ENCODE measurements around the gene FBN2.

The FBN2 gene

DNA sequence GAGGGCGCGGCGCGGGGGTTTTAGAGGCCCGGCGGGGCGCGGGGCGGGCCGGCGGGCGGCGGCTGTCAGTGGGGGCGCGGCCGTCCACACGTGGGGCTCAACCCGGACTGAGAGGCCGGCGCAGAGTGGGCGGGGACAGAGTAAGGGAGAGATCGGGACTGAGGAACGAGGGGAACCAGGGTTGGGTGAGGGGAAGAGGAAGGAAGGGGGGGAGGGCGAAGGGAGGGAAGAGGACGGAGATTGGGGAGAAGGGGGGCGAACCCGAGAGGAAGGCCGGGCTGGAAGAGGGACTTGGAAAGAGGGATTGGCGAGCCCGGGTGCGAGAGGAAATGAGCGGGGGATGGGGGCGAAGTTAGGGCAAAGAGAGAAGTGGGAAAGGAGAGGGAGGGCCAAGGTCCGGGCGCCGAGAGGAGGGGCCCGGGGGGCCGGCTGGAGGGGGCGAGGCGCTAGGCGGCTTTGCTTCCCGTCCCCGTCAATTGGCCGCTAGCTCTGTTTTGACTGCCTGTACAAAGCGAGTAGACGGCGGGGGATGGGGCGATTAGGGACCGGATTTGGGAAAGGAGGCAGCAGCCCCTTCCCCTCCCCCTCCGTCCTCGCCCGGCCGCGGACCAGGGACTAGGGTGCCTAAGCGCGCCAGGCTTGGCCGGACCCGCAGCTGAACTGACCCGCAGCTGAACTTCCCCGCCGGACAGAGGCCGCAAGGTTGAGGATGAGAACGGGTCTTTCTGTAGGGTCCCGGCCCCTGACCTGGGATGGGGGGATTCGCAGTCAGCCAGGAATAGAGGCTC lies 399 bp upstream of the FBN2 start:
- Mint-ChIP-seq H3K27me3 (ENCODE audit: low read depth, poor library complexity) (no peaks in the 10 kb centered on the region), H3K27ac (peak overlapping the region; percentile 84), H3K36me3 (ENCODE audit: low read depth) (peaks cover 17% of the 10 kb centered on the region), H3K4me3 (peak overlapping the region; percentile 97), H3K9me3 (peaks cover 5% of the 10 kb centered on the region), H3K4me1 (peaks cover 44% of the 10 kb centered on the region)
- TF ChIP-seq, protein P1, sequence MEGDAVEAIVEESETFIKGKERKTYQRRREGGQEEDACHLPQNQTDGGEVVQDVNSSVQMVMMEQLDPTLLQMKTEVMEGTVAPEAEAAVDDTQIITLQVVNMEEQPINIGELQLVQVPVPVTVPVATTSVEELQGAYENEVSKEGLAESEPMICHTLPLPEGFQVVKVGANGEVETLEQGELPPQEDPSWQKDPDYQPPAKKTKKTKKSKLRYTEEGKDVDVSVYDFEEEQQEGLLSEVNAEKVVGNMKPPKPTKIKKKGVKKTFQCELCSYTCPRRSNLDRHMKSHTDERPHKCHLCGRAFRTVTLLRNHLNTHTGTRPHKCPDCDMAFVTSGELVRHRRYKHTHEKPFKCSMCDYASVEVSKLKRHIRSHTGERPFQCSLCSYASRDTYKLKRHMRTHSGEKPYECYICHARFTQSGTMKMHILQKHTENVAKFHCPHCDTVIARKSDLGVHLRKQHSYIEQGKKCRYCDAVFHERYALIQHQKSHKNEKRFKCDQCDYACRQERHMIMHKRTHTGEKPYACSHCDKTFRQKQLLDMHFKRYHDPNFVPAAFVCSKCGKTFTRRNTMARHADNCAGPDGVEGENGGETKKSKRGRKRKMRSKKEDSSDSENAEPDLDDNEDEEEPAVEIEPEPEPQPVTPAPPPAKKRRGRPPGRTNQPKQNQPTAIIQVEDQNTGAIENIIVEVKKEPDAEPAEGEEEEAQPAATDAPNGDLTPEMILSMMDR (IDR thresholded peaks at IDR 0.05), result no peak
- DNase-seq, result peak; percentile 93

DNA sequence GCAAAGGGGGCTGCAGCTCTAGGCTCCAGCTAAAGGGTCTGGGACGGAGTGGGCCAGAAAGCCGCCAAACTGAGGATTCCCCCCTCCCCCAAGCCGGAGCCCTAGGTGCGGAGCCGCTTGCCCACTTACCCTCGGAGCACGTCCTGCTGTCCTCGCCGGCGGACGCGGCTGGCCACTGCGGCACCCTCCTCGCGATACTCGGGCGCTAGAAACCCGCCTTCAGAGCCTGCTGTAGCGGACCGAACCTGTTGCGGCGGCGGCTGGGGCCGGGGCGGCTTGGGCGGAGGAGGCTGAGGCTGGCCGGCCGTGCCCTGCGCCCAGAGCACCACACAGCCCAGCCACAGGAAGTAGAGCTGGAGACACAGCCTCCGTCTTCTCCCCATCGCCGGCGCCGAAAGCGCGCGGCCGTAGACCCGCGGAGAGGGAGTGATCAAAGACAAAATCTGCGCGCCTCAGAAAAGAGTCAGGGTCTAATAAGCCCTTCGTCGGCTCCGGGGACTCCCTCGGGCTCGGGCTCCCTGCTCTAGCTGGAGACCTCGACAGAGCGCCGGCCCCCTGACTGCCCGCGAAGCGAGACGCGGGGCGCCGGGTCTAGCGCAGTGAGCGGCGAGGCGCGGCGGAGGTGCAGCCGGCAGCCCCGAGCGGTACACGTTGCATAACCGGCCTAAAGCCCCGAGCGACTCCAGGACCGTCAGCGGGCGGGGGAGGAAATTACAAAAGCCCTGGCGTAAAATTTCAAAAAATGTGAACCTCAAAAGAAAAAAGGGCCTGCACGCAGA lies 635 bp downstream of the FBN2 start:
- peaks cover 23% of the 10 kb centered on the region for H3K36me3 Mint-ChIP-seq (ENCODE audit: low read depth)
- H3K27me3 Mint-ChIP-seq (ENCODE audit: low read depth, poor library complexity), result no peaks in the 10 kb centered on the region
- H3K9me3 Mint-ChIP-seq, result no peaks in the 10 kb centered on the region
- H3K4me3 Mint-ChIP-seq, result peak overlapping the region; percentile 97
- TF ChIP-seq, protein P1 (IDR thresholded peaks at IDR 0.05), result no peak
- DNase-seq, result peak; percentile 62
- H3K4me1 Mint-ChIP-seq, result peaks cover 49% of the 10 kb centered on the region
- peak overlapping the region; percentile 81 for H3K27ac Mint-ChIP-seq

DNA sequence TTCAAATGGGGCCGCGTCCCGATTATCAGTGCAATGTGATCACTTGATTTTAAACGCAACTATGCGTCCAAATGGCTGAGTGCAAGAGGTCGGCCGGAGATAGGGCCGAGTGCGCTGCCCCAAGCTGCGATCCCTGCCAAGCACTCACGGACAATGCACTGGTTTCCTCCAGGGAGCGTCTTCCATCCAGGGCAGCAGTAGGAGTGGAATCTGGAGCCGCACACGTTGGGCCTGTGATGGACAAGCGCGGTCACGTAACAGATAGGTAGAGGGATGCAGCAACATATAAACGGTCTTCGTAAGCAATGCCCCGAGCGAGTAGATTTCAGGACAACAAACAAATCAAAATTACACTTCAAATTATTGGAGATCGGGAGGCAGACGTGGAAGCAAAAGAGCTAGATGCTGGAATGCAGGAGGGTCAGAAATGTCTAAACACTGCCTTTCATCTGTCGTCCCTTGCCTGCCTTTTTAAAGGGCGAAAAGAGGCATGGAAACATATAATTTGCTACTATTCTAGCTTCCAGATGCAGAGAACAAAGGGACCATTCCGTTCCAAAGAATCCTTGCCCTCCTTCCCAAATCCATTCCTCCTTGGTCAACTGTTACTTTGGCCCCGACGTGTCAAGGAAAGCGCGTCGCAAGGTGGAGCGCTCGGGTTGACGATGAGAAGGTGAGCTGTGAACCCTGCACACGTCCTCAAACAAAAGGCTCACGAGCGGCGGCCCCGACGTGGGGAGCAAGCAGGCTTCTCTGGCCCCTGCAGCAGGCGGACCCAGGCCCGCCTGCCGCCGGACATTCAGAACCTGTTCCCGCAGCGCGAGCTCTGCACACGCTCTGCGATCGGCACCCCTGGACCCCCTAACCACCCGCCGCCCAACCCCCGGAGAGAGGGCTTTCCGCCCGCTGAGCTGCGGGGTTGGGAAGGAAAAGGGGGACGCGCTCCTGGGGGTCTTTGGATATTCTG lies 1.5 kb downstream of the FBN2 start:
- Mint-ChIP-seq H3K9me3 (no peaks in the 10 kb centered on the region), H3K4me3 (peak overlapping the region; percentile 97), H3K4me1 (peaks cover 44% of the 10 kb centered on the region), H3K36me3 (ENCODE audit: low read depth) (peaks cover 30% of the 10 kb centered on the region), H3K27me3 (ENCODE audit: low read depth, poor library complexity) (no peaks in the 10 kb centered on the region), H3K27ac (peak overlapping the region; percentile 89)
- TF ChIP-seq, protein P1 (IDR thresholded peaks at IDR 0.05), result no peak
- DNase-seq, result peak; percentile 60

DNA sequence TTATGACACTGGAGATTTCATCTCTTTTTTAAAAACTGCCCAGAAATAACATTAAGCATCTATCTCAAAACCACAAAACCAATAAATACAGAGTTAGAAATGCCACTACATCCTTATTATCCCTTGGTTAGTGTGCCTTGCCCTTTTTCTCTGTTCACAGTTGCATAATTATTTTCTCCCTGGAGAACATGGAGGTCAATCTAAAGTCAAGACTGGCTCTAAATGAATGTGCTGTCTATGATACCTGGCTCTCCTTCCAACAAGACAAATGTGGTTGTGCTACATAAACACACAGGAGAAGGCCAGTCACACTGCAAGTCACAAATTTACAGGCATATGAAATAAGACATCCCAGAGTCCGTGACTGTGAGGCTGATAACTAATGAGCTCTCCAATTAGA lies 2.8 kb downstream of the FBN2 start:
- no peak for DNase-seq
- Mint-ChIP-seq H3K27me3 (ENCODE audit: low read depth, poor library complexity) (no peaks in the 10 kb centered on the region), H3K4me1 (peaks cover 33% of the 10 kb centered on the region), H3K4me3 (peak overlapping the region; percentile 97), H3K27ac (no peak overlapping the region), H3K9me3 (no peaks in the 10 kb centered on the region), H3K36me3 (ENCODE audit: low read depth) (peaks cover 43% of the 10 kb centered on the region)
- TF ChIP-seq, protein P1 (IDR thresholded peaks at IDR 0.05), result no peak

DNA sequence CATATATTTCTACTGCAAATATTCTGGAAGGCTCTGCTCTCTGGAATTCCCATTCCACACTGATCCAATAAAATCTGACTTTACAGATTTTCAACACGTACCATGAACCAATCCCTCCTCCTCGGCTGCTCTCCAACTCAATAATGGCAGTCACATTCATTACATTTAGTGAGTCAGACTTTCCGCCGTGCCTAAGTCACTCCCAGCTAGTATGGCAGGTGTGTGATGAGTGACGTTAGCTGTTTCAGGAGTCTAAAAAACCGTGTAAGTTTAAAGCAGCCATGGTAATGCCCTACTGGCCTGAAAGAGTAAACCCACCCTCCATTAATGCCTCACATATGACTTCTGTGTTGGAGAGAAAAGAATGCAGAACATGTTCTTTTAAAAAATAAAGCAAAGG lies 3.3 kb downstream of the FBN2 start:
- TF ChIP-seq, protein P1 (IDR thresholded peaks at IDR 0.05), result no peak
- H3K4me3 Mint-ChIP-seq, result peak overlapping the region; percentile 97
- no peaks in the 10 kb centered on the region for H3K9me3 Mint-ChIP-seq
- H3K36me3 Mint-ChIP-seq (ENCODE audit: low read depth), result peaks cover 48% of the 10 kb centered on the region
- H3K27me3 Mint-ChIP-seq (ENCODE audit: low read depth, poor library complexity), result no peaks in the 10 kb centered on the region
- H3K4me1 Mint-ChIP-seq, result peaks cover 33% of the 10 kb centered on the region
- peak; percentile 5 for DNase-seq
- no peak overlapping the region for H3K27ac Mint-ChIP-seq

Measured in nephron progenitor cell (in vitro differentiated cells).